ENCODE measurements around the gene BRAT1. TPM values are rescaled to one million over a fixed set of nuclear protein-coding genes. Genes with fewer than 3 reads are reported as not detected.

BRAT1 gene
- 18.6 to 33.1 TPM (median 32.1 TPM) in 5 replicates for total RNA-seq (2022; extraction: Qiagen RNA extraction)

GRCh38 chr7:2555121-2556052, at the start of gene BRAT1:
TSS of gene BRAT1 (minus strand) at chr7:2555524. CDS start at chr7:2554431, 1,093 bp downstream.

GRCh38 chr7:2558629-2559282, 3.4 kb upstream of the BRAT1 start, which contains the start of gene IQCE:
TSS of gene IQCE (plus strand) at chr7:2558979. CDS start at chr7:2559182, 203 bp downstream.

GRCh38 chr7:2519119-2519930, 36.0 kb downstream of the BRAT1 start, which contains the start of gene LFNG:
TSS of gene LFNG (plus strand) at chr7:2519774. CDS start at chr7:2519862, 88 bp downstream.

Other genes starting within 250 kb of the BRAT1 start
- 72.1 to 140 TPM (median 129 TPM) in 5 replicates for gene SNX8, start 241.1 kb downstream of the BRAT1 start, total RNA-seq (2022; extraction: Qiagen RNA extraction)
- gene EIF3B, start 200.7 kb downstream of the BRAT1 start, total RNA-seq (2022; extraction: Qiagen RNA extraction), result 237 to 252 TPM (median 244 TPM) in 5 replicates
- 7.0 to 14.4 TPM (median 11.8 TPM) in 5 replicates for gene CHST12, start 151.9 kb downstream of the BRAT1 start, total RNA-seq (2022; extraction: Qiagen RNA extraction)
- not detected in 5 replicates for gene GRIFIN, start 79.1 kb downstream of the BRAT1 start, total RNA-seq (2022; extraction: Qiagen RNA extraction)
- gene LFNG, start 35.8 kb downstream of the BRAT1 start, total RNA-seq (2022; extraction: Qiagen RNA extraction), result 9.4 to 18.4 TPM (median 15.7 TPM) in 5 replicates
- gene IQCE, start 3.5 kb upstream of the BRAT1 start, total RNA-seq (2022; extraction: Qiagen RNA extraction), result 7.8 to 13.0 TPM (median 12.2 TPM) in 5 replicates
- gene TTYH3, start 76.5 kb upstream of the BRAT1 start, total RNA-seq (2022; extraction: Qiagen RNA extraction), result 31.0 to 59.3 TPM (median 54.6 TPM) in 5 replicates
- 0.02 to 0.12 TPM (median 0.08 TPM) in 5 replicates for gene AMZ1, start 132.7 kb upstream of the BRAT1 start, total RNA-seq (2022; extraction: Qiagen RNA extraction)